Adrenal gland (tissue), 12 donors: ENCODE measurements around the gene EPHB2. TPM values are rescaled to one million over a fixed set of nuclear protein-coding genes. Genes with fewer than 3 reads are reported as not detected.
A peak's percentile ranks its signal among the peaks of the same experiment; 100 is the strongest.

ENCODE experiments used
- DNase-seq, 7 donors: peaks; one replicate each; pipeline ENCODE4 v3.0.0-alpha.2; 2019 to 2020
- H3K27ac ChIP-seq, 5 donors: fragments of 200-600 bp; sonication (generic) in 4 of 5; 1 replicate in 3 of 5; 2 replicates in 2 of 5; pipeline versions ENCODE4 v1.5.1 to v1.8.0; 2016 to 2020; ENCODE audit warnings: mild to moderate bottlenecking in 1 of 5
- H3K27me3 ChIP-seq: fragments of 200-600 bp; 2 replicates; pipeline ENCODE4 v1.8.0; 2021
- H3K36me3 ChIP-seq, 2 donors: fragments of 200-600 bp; replicated peaks in 1 of 2; 1 replicate in 1 of 2; 2 replicates in 1 of 2; pipeline versions ENCODE4 v1.5.1 to v1.8.0; 2018 to 2022
- H3K4me1 ChIP-seq, 2 donors: fragments of 200-600 bp; replicated peaks in 1 of 2; 1 replicate in 1 of 2; 2 replicates in 1 of 2; pipeline versions ENCODE4 v1.5.1 to v1.8.0; 2018 to 2021
- H3K4me3 ChIP-seq, 4 donors: fragments of 200-600 bp; sonication (generic) in 3 of 4; one replicate each; pipeline ENCODE4 v1.5.1; 2016 to 2018
- H3K9me3 ChIP-seq, 3 donors: fragments of 200-600 bp; sonication (generic) in 1 of 3; replicated peaks in 1 of 3; 1 replicate in 2 of 3; 2 replicates in 1 of 3; pipeline versions ENCODE4 v1.5.1 to v1.8.0; 2016 to 2021
- POLR2A ChIP-seq, 2 donors: fragments of 450-650 bp; IDR thresholded peaks; one replicate each; pipeline ENCODE4 v1.6.1; 2017; ENCODE audit warnings: antibody characterized with exemption in 2 of 2, mild to moderate bottlenecking in 2 of 2, moderate library complexity in 1 of 2
- WGBS, 4 donors: extraction: QIAGEN DNeasy Blood & Tissue Kit in 2 of 4; methylation state at CpG; one replicate each; pipeline versions ENCODE4 v1.1.5 to v1.1.7; 2013 to 2017; 5-methylcytosine and 5-hydroxymethylcytosine counted together
- intact Hi-C, 2 donors: fragments of 100-400 bp; cut with DNase I; formaldehyde crosslinking; loops; one replicate each; pipeline versions ENCODE4 v1.14.1 to v1.15.0; 2022 to 2023
- polyA plus RNA-seq, 3 donors: library from polyadenylated mRNA; stranded (reverse); fragments of 200-250 nt in 2 of 3; fragments of 350-450 nt in 1 of 3; fragmentation: Illumina TruSeq in 1 of 3; extraction: RNeasy Lipid Tissue Mini Kit (QIAGEN cat#74804) in 1 of 3; gene quantifications; one replicate each; pipeline ENCODE4 v1.2.3, GENCODE V29; 2013 to 2014
- total RNA-seq, 9 donors: library from RNA; depleted of rRNA in 4 of 9; stranded (reverse); fragments of >200 nt in 4 of 9; fragments of 120-200 nt in 1 of 9; fragmentation: NEBNext Ultra II Directional in 1 of 9; extraction: Animal tissue kit (Norgen Biotek cat#: 25700) in 1 of 9; gene quantifications; one replicate each; pipeline versions ENCODE4 v1.1.0 to v1.2.4, GENCODE V29; 2013 to 2023
- TF ChIP-seq, protein P1 (sequence below), 6 experiments: fragments of 450-650 bp in 4 of 6; fragments of 200-600 bp in 2 of 6; sonication (generic) in 1 of 6; IDR thresholded peaks; 1 replicate in 5 of 6; 2 replicates in 1 of 6; pipeline versions ENCODE4 v1.5.1 to v1.8.0; 2016 to 2021; ENCODE audit warnings: antibody characterized with exemption in 6 of 6, mild to moderate bottlenecking in 2 of 6, moderate library complexity in 1 of 6
- donor health status: healthy with polysubstance abuse.
- donor health status: Bipolar disorder and iron deficiency.
- donor health status: DM: yes; HTN: yes; CAD: no.
- donor health status: DM: no; HTN: no; CAD: no.
- donor health status: DM: no; HTN: no; CAD: no.
- donor health status: DM: yes; HTN: yes; CAD: no.

Gene EPHB2
- total and polyA plus RNA-seq, 12 donors, result 0.67 to 10.3 (median 3.1) TPM

DNA sequence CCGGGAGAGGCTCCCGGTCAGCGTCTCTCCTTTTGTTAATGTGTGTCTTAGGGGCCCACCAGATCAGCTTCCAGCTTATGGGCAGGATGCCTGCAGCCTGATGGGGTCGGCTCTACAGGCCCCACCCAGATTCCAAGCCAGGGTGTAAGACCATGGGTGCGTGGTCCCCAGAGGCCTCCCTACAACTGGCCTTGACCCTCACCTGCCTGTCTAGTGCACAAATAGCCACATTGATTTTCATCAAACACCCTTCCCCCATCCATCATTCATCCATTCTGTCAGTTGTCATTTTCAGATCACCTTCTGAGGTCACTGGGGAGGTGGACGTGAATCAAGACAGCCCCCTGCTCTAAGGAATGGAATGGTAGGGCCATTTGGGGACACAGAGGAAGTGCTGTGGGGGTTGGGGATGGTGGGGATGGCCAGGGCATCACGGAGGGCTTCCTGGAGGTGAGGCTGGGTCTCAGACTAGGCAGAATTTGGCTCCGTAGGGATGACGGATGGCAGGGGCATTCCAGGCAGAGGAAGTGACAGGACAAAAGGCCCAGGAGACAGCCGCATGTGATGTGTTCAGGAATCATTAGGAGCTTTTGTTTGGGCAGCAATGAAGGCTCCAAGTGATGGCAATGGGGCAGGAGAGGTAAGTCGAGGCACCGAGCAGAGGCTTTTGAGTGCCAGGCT, 118.8 kb downstream of the EPHB2 start:
- Histone ChIP-seq H3K4me1 (peaks cover 0 to 16% of the 10 kb centered on the region in 2 donors), H3K27me3 (no peaks in the 10 kb centered on the region), H3K27ac (no peak overlapping the region), H3K9me3 (no peaks in the 10 kb centered on the region), H3K4me3 (no peak overlapping the region), H3K36me3 (no peaks in the 10 kb centered on the region)
- intact Hi-C loops, result no loop called here
- no peak for DNase-seq
- 70 to 78% (median 71%) methylated on average over 10 to 12 of the region's 12 CpGs for WGBS, 4 donors
- TF ChIP-seq POLR2A (IDR thresholded peaks at IDR 0.05), result no peak
- TF ChIP-seq, protein P1, sequence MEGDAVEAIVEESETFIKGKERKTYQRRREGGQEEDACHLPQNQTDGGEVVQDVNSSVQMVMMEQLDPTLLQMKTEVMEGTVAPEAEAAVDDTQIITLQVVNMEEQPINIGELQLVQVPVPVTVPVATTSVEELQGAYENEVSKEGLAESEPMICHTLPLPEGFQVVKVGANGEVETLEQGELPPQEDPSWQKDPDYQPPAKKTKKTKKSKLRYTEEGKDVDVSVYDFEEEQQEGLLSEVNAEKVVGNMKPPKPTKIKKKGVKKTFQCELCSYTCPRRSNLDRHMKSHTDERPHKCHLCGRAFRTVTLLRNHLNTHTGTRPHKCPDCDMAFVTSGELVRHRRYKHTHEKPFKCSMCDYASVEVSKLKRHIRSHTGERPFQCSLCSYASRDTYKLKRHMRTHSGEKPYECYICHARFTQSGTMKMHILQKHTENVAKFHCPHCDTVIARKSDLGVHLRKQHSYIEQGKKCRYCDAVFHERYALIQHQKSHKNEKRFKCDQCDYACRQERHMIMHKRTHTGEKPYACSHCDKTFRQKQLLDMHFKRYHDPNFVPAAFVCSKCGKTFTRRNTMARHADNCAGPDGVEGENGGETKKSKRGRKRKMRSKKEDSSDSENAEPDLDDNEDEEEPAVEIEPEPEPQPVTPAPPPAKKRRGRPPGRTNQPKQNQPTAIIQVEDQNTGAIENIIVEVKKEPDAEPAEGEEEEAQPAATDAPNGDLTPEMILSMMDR (IDR thresholded peaks at IDR 0.05), result no peak

DNA sequence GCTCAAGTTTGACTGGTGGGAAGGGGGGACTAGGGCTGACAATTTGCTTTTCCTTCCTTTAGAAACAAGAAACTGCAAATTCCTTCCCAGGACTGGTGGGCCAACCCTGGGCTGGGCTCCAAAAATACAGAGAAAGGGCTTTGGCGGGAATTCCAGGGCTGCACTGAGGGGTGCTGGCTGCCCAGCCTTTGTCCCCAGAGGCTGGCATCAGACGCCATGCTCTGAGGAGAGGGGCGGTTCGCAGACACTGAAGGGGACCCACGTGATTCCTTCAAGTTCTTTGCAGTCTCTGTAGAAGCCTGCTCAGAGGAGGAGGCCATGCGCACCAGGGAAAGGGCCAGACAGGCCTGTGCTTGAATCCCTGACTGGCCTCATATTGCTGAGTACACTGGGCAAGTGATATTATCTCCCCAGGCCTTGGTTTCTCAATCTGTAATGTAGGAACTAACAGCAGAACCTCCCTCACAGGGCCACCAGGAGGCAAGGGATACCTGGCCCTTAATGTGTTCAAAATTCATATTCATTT, 119.5 kb downstream of the EPHB2 start:
- H3K9me3 ChIP-seq, result no peaks in the 10 kb centered on the region
- no peak overlapping the region for H3K4me3 ChIP-seq
- 70 to 91% (median 82%) methylated on average over 4 to 6 of the region's 6 CpGs for WGBS, 4 donors
- H3K36me3 ChIP-seq, result no peaks in the 10 kb centered on the region
- H3K27me3 ChIP-seq, result no peaks in the 10 kb centered on the region
- DNase-seq, result no peak
- peaks cover 0 to 16% of the 10 kb centered on the region in 2 donors for H3K4me1 ChIP-seq
- TF ChIP-seq POLR2A (IDR thresholded peaks at IDR 0.05), result no peak
- TF ChIP-seq, protein P1 (IDR thresholded peaks at IDR 0.05), result no peak
- intact Hi-C loops, result no loop called here
- H3K27ac ChIP-seq, result no peak overlapping the region

DNA sequence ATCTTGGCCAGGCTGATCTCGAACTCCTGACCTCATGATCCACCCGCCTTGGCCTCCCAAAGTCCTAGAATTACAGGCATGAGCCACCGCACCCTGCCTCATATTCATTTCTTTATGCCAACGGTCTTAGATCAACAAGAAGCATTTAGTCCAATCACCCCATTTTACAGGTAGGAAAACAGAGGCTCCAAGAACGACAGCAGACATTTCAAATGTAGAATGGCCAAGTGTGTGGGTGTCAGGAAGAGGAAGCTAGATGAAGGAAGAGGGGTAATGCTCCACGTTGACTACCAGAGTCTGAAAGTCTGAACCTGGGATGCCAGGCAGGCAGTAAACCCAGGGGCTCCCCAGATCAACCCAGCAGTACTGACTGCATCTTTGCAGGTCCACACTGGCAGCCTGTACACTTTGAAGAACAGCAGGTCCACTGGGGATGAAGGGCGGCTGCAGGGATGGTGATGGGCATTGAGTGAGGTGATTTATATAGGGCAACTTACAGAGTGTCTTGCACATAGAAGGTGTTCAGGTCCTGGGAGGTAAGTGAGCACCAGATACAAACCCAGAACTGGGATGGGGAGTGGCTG, 120.2 kb downstream of the EPHB2 start:
- Histone ChIP-seq H3K27me3 (no peaks in the 10 kb centered on the region), H3K36me3 (no peaks in the 10 kb centered on the region), H3K4me1 (peaks cover 0 to 16% of the 10 kb centered on the region in 2 donors), H3K27ac (no peak overlapping the region), H3K9me3 (no peaks in the 10 kb centered on the region), H3K4me3 (no peak overlapping the region)
- TF ChIP-seq, protein P1 (IDR thresholded peaks at IDR 0.05), result no peak
- TF ChIP-seq POLR2A (IDR thresholded peaks at IDR 0.05), result no peak
- 74 to 91% (median 86%) methylated on average over 7 of the region's 7 CpGs for WGBS, 4 donors
- intact Hi-C loops, result no loop called here
- no peak for DNase-seq

DNA sequence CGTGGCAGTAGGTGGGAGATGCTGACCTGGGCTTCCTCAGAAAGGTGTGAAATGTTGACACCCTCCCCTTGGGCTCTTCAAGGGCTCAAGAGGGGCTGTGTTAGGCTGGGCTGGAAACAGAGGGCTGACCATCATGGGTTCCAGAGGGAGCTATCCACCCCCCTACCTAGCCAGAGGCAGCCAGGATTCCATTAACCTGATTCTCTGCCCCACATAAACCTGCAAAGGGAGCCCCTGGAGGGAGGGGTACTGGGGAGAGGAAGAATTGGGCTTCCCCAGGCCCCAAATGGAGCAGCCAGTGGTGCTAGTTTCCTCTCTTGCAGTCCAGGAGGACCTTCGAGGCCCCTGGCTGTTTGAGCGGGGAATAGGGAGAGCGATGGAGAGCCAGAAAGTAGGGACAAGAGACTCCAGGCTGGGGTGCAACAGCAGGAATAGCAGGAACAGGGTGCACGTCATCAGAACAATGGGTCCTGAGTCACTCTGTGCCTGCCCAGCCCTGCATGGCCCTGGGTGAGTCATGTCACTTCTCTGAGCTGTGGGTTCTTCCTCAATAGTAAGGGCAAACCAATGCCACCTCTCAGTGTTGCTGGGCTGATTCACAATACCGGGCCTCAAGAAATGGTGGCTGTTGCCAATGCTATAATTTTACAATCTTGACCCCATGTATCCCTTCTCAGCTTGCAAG, 121.2 kb downstream of the EPHB2 start:
- Histone ChIP-seq H3K4me3 (no peak overlapping the region), H3K27me3 (no peaks in the 10 kb centered on the region), H3K4me1 (peaks cover 0 to 12% of the 10 kb centered on the region in 2 donors), H3K27ac (peak overlapping the region in 2 of 5 donors; percentile 65 to 78), H3K9me3 (no peaks in the 10 kb centered on the region), H3K36me3 (no peaks in the 10 kb centered on the region)
- WGBS, 4 donors, result 40 to 63% (median 54%) methylated on average over 4 to 6 of the region's 6 CpGs
- peak; percentile 53 to 90 (median 86) for DNase-seq
- TF ChIP-seq POLR2A (IDR thresholded peaks at IDR 0.05), result peak in 1 of 2 donors; percentile 13
- TF ChIP-seq, protein P1 (IDR thresholded peaks at IDR 0.05), result no peak
- intact Hi-C loops, result no loop called here
